H9 (cell line): ENCODE data around the gene PLCH2. TPM values are rescaled to one million over a fixed set of nuclear protein-coding genes. Genes with fewer than 3 reads are reported as not detected.

Experiments used
- DNase-seq: peaks from one replicate; pipeline ENCODE4 v3.0.0-alpha.2; 2017
- H2AFZ ChIP-seq: one replicate; pipeline ENCODE4 v1.6.1; 2013; ENCODE audit warnings: mild to moderate bottlenecking, low read length, control low read depth, moderate library complexity
- H2AK5ac ChIP-seq: 2 replicates; pipeline ENCODE4 v1.6.1; 2013; ENCODE audit warnings: low read length, control low read depth, mixed read lengths; ENCODE audit not compliant: insufficient read length
- H2BK120ac ChIP-seq: one replicate; pipeline ENCODE4 v1.6.1; 2013; ENCODE audit warnings: low read depth, mild to moderate bottlenecking, low read length, control low read depth, inconsistent platforms; ENCODE audit not compliant: poor library complexity, severe bottlenecking
- H2BK12ac ChIP-seq: 2 replicates; pipeline ENCODE4 v1.6.1; 2013; ENCODE audit warnings: low read length, control low read depth, mixed read lengths, low read depth; ENCODE audit not compliant: insufficient read length
- H2BK15ac ChIP-seq: 2 replicates; pipeline ENCODE4 v1.6.1; 2013; ENCODE audit warnings: low read depth, low read length, control low read depth
- H2BK20ac ChIP-seq: one replicate; pipeline ENCODE4 v1.6.1; 2013; ENCODE audit warnings: low read depth, mild to moderate bottlenecking, low read length, control low read depth, inconsistent platforms; ENCODE audit not compliant: poor library complexity, severe bottlenecking
- H2BK5ac ChIP-seq: 2 replicates; pipeline ENCODE4 v1.6.1; 2013; ENCODE audit warnings: low read length, control low read depth, mixed read lengths; ENCODE audit not compliant: insufficient read length
- H3K14ac ChIP-seq: 2 replicates; pipeline ENCODE4 v1.6.1; 2013; ENCODE audit warnings: low read length, control low read depth; ENCODE audit not compliant: insufficient read depth
- H3K18ac ChIP-seq: 2 replicates; pipeline ENCODE4 v1.6.1; 2013; ENCODE audit warnings: low read depth, mild to moderate bottlenecking, mixed read lengths, low read length, control low read depth; ENCODE audit not compliant: insufficient read length
- H3K23ac ChIP-seq: 2 replicates; pipeline ENCODE4 v1.6.1; 2013; ENCODE audit warnings: low read length, control low read depth, mixed read lengths, low read depth; ENCODE audit not compliant: insufficient read length
- H3K23me2 ChIP-seq: 2 replicates; pipeline ENCODE4 v1.6.1; 2013; ENCODE audit warnings: low read depth, mild to moderate bottlenecking, mixed read lengths, low read length, control low read depth; ENCODE audit not compliant: insufficient read length, poor library complexity, severe bottlenecking
- H3K27ac ChIP-seq: 2 replicates; pipeline ENCODE4 v1.5.1; 2013; ENCODE audit warnings: low read length, control low read depth, mixed read lengths, low read depth; ENCODE audit not compliant: insufficient read length
- H3K27me3 ChIP-seq: 2 replicates; pipeline ENCODE4 v1.6.1; 2013; ENCODE audit warnings: low read length, control low read depth, inconsistent platforms; ENCODE audit not compliant: insufficient read depth
- H3K4ac ChIP-seq: 2 replicates; pipeline ENCODE4 v1.6.1; 2013; ENCODE audit warnings: low read depth, mild to moderate bottlenecking, control low read depth, inconsistent platforms, low read length, moderate library complexity
- H3K4me1 ChIP-seq: 2 replicates; pipeline ENCODE4 v1.6.1; 2013; ENCODE audit warnings: low read length, control low read depth, inconsistent platforms; ENCODE audit not compliant: insufficient read depth
- H3K4me2 ChIP-seq: 2 replicates; pipeline ENCODE4 v1.6.1; 2013; ENCODE audit warnings: low read length, control low read depth, mixed read lengths; ENCODE audit not compliant: insufficient read length, insufficient read depth
- H3K56ac ChIP-seq: 2 replicates; pipeline ENCODE4 v1.6.1; 2013; ENCODE audit warnings: low read depth, mild to moderate bottlenecking, mixed read lengths, low read length, control low read depth; ENCODE audit not compliant: insufficient read length
- H3K79me1 ChIP-seq: 2 replicates; pipeline ENCODE4 v1.6.1; 2013; ENCODE audit warnings: low read depth, mild to moderate bottlenecking, moderate library complexity, low read length, control low read depth, inconsistent platforms; ENCODE audit not compliant: insufficient read depth, poor library complexity, severe bottlenecking
- H3K79me2 ChIP-seq: 2 replicates; pipeline ENCODE4 v1.6.1; 2013; ENCODE audit warnings: low read length, control low read depth, inconsistent platforms; ENCODE audit not compliant: insufficient read depth
- H3K9ac ChIP-seq: 2 replicates; pipeline ENCODE4 v1.6.1; 2013; ENCODE audit warnings: low read length, control low read depth, mixed read lengths; ENCODE audit not compliant: insufficient read length; ENCODE audit errors: extremely low read depth
- H3K9me3 ChIP-seq: one replicate; pipeline ENCODE4 v1.6.1; 2013; ENCODE audit warnings: low read depth, low read length, inconsistent platforms; ENCODE audit not compliant: control insufficient read depth
- H3T11ph ChIP-seq: one replicate; pipeline ENCODE4 v1.6.1; 2013; ENCODE audit warnings: mild to moderate bottlenecking, low read length, control low read depth, inconsistent platforms
- H4K20me1 ChIP-seq: one replicate; pipeline ENCODE4 v1.6.1; 2013; ENCODE audit not compliant: control insufficient read depth, insufficient read length, insufficient read depth
- H4K5ac ChIP-seq: 2 replicates; pipeline ENCODE4 v1.6.1; 2013; ENCODE audit warnings: low read depth, mild to moderate bottlenecking, mixed read lengths, low read length, control low read depth; ENCODE audit not compliant: insufficient read length
- H4K8ac ChIP-seq: replicated peaks from 2 replicates; pipeline ENCODE4 v1.6.1; 2013; ENCODE audit warnings: low read length, control low read depth, mixed read lengths, low read depth; ENCODE audit not compliant: insufficient read length
- H4K91ac ChIP-seq: 2 replicates; pipeline ENCODE4 v1.6.1; 2013; ENCODE audit warnings: low read depth, mild to moderate bottlenecking, moderate library complexity, mixed read lengths, low read length, control low read depth; ENCODE audit not compliant: insufficient read length
- H3K27ac Mint-ChIP-seq, 3 experiments: 2 replicates in 2 of 3; 3 replicates in 1 of 3; pipeline ENCODE4 v1.8.0; 2020 to 2021; ENCODE audit warnings: mixed read lengths in 3 of 3, mild to moderate bottlenecking in 1 of 3, moderate library complexity in 1 of 3
- H3K27me3 Mint-ChIP-seq: 2 replicates; pipeline ENCODE4 v1.8.0; 2021; ENCODE audit warnings: low read depth, mild to moderate bottlenecking, moderate library complexity, mixed read lengths
- H3K36me3 Mint-ChIP-seq, 3 experiments: 2 replicates in 2 of 3; 3 replicates in 1 of 3; pipeline ENCODE4 v1.8.0; 2020 to 2021; ENCODE audit warnings: low read depth in 3 of 3, mixed read lengths in 3 of 3; ENCODE audit not compliant: insufficient read depth in 1 of 3
- H3K4me1 Mint-ChIP-seq, 2 experiments: 2 replicates each; pipeline ENCODE4 v1.8.0; 2020; ENCODE audit warnings: mixed read lengths in 2 of 2
- H3K4me3 Mint-ChIP-seq, 2 experiments: 2 replicates in 1 of 2; 3 replicates in 1 of 2; pipeline ENCODE4 v1.8.0; 2020 to 2021; ENCODE audit warnings: mild to moderate bottlenecking in 2 of 2, mixed read lengths in 2 of 2, moderate library complexity in 1 of 2
- H3K9me3 Mint-ChIP-seq, 2 experiments: 2 replicates in 1 of 2; 3 replicates in 1 of 2; pipeline ENCODE4 v1.8.0; 2020; ENCODE audit warnings: mild to moderate bottlenecking in 2 of 2, mixed read lengths in 2 of 2, moderate library complexity in 1 of 2
- WGBS: extraction: QIAGEN DNeasy Blood & Tissue Kit; methylation state at CpG from one replicate; pipeline ENCODE4 v1.1.7; 2013; ENCODE audit warnings: missing lambda C conversion rate, low lambda C conversion rate, mixed read lengths; ENCODE audit not compliant: insufficient read length; ENCODE audit errors: extremely low coverage; 5-methylcytosine and 5-hydroxymethylcytosine counted together
- total RNA-seq: library from RNA; stranded (reverse); gene quantifications from 2 replicates; pipeline ENCODE4 v1.2.1, GENCODE V29; 2021
- TF ChIP-seq, protein P1 (sequence below): fragments of 200-600 bp; sonication (generic); conservative IDR thresholded peaks from 3 replicates; pipeline ENCODE4 v1.8.0; 2021; ENCODE audit warnings: antibody characterized with exemption, mild to moderate bottlenecking

Gene PLCH2
- total RNA-seq, 1 experiment from 2014 or later = 0.09 TPM

DNA sequence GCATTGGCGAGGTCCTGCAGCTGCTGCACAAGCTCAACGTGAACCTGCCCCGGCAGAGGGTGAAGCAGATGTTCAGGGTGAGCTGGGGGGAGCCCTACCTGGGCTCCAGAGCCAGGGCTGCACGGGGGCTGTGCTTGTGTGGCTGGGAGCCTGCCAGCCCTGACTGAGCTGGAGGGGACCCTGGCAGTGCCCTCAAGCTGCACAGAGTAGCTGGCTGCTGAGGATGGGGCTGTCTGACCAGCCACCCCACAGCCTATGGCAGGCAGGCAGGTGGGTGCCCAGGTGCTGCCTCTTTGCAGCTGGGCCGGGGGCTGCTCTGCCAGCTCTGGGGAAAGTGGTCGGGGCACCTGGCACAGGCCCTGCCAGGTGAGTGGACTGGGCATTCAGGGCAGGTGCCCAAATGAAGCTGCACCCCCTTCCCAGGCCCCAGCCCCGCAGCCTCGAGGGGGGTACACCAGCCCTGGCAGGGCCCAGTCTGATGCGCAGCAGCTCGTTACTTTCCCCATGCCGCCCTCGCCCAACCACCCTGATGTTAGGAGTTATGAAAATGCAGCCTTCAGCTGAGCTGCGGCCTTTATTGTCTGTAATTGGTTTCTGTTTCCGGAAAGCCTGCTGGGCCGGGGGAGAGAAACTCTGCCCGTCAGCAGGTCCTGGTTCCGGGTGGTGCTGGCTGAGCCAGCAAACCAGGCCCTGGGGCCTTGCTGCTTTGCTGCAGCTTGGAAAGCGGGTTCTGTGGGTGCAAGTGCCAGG, 4.3 kb downstream of the PLCH2 start:
- Histone ChIP-seq H2BK15ac (no peak overlapping the region), H4K91ac (no peak overlapping the region), H2BK12ac (no peak overlapping the region), H3K79me1 (no peaks in the 10 kb centered on the region), H4K20me1 (no peaks in the 10 kb centered on the region), H3K4me2 (no peak overlapping the region), H2AFZ (no peak overlapping the region), H4K8ac (no peak overlapping the region), H3K4me1 (no peaks in the 10 kb centered on the region), H3K27ac (no peak overlapping the region), H2BK5ac (no peak overlapping the region), H3K27me3 (no peaks in the 10 kb centered on the region), H4K5ac (no peak overlapping the region), H3K9me3 (no peaks in the 10 kb centered on the region), H3K23me2 (no peaks in the 10 kb centered on the region), H3K9ac (no peak overlapping the region), H3K56ac (no peak overlapping the region), H3K14ac (no peak overlapping the region; the same call in 1 of the 2 replicates), H3K79me2 (no peaks in the 10 kb centered on the region), H3K4ac (no peak overlapping the region), H3K18ac (no peak overlapping the region), H3K23ac (no peak overlapping the region), H2BK20ac (no peak overlapping the region), H2BK120ac (no peak overlapping the region), H3T11ph (no peak overlapping the region), H2AK5ac (no peak overlapping the region)
- Mint-ChIP-seq H3K27me3 (peaks cover 7% of the 10 kb centered on the region), H3K9me3 (no peaks in the 10 kb centered on the region), H3K4me3 (no peak overlapping the region), H3K4me1 (peaks cover 0 to 9% of the 10 kb centered on the region in 2 experiments; a peak in 1 of 4 replicates), H3K36me3 (no peaks in the 10 kb centered on the region), H3K27ac (no peak overlapping the region; a peak in 1 of 7 replicates)
- no peak for DNase-seq
- no CpG with 5 or more reads among the region's 18 CpGs for WGBS
- TF ChIP-seq, protein P1, sequence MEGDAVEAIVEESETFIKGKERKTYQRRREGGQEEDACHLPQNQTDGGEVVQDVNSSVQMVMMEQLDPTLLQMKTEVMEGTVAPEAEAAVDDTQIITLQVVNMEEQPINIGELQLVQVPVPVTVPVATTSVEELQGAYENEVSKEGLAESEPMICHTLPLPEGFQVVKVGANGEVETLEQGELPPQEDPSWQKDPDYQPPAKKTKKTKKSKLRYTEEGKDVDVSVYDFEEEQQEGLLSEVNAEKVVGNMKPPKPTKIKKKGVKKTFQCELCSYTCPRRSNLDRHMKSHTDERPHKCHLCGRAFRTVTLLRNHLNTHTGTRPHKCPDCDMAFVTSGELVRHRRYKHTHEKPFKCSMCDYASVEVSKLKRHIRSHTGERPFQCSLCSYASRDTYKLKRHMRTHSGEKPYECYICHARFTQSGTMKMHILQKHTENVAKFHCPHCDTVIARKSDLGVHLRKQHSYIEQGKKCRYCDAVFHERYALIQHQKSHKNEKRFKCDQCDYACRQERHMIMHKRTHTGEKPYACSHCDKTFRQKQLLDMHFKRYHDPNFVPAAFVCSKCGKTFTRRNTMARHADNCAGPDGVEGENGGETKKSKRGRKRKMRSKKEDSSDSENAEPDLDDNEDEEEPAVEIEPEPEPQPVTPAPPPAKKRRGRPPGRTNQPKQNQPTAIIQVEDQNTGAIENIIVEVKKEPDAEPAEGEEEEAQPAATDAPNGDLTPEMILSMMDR = no peak
